ENCODE results near the gene KLHL29.
"Not testable (repeated sequence)": the region's sequence is repeated elsewhere in the genome, so short reads cannot be mapped to it uniquely, and the experiment has no call there.

GRCh38 chr2:23723029-23723428, 338.1 kb downstream of the KLHL29 start:
- TF ChIP-seq CTCF (conservative IDR thresholded peaks at IDR 0.05; ENCODE audit: low read length); EZH2phosphoT487 (IDR thresholded peaks at IDR 0.05; ENCODE audit: borderline replicate concordance, low read depth, low read length): not testable (repeated sequence)

Measured in OCI-LY7 (cell line).